Measurements from ENCODE around the gene MAP3K8. TPM values are rescaled to one million over a fixed set of nuclear protein-coding genes. Genes with fewer than 3 reads are reported as not detected.

MAP3K8 gene
- total RNA-seq, 1 donor from 2014 or later, result 5.8 TPM

- no peak for DNase-seq (ENCODE audit: low read depth, low spot score)
Observed at GRCh38 chr10:30490289-30491000, 56.5 kb downstream of the MAP3K8 start.

- DNase-seq (ENCODE audit: low read depth, low spot score), result no peak
Observed at GRCh38 chr10:30491204-30491915, 57.4 kb downstream of the MAP3K8 start.

- DNase-seq (ENCODE audit: low read depth, low spot score), result no peak
Observed at GRCh38 chr10:30491916-30492515, 58.0 kb downstream of the MAP3K8 start.

- no peak for DNase-seq (ENCODE audit: low read depth, low spot score)
Observed at GRCh38 chr10:30493609-30494530, 59.9 kb downstream of the MAP3K8 start.

GRCh38 chr10:30494558-30494957 lies 60.6 kb downstream of the MAP3K8 start:
- no peak for DNase-seq (ENCODE audit: low read depth, low spot score)

- no peak for DNase-seq (ENCODE audit: low read depth, low spot score)
Observed at GRCh38 chr10:30495687-30496086, 61.7 kb downstream of the MAP3K8 start.

- no peak for DNase-seq (ENCODE audit: low read depth, low spot score)
Observed at GRCh38 chr10:30499816-30500215, 65.8 kb downstream of the MAP3K8 start.

GRCh38 chr10:30500534-30500933 lies 66.5 kb downstream of the MAP3K8 start:
- no peak for DNase-seq (ENCODE audit: low read depth, low spot score)

GRCh38 chr10:30500963-30501504 lies 67.0 kb downstream of the MAP3K8 start:
- DNase-seq (ENCODE audit: low read depth, low spot score), result no peak

GRCh38 chr10:30502266-30503060 lies 68.5 kb downstream of the MAP3K8 start:
- DNase-seq (ENCODE audit: low read depth, low spot score), result no peak

GRCh38 chr10:30503700-30504266 lies 69.8 kb downstream of the MAP3K8 start:
- no peak for DNase-seq (ENCODE audit: low read depth, low spot score)

GRCh38 chr10:30505543-30506298 lies 71.7 kb downstream of the MAP3K8 start:
- no peak for DNase-seq (ENCODE audit: low read depth, low spot score)

GRCh38 chr10:30509508-30509907 lies 75.5 kb downstream of the MAP3K8 start:
- no peak for DNase-seq (ENCODE audit: low read depth, low spot score)

- DNase-seq (ENCODE audit: low read depth, low spot score), result no peak
Observed at GRCh38 chr10:30510184-30510931, 76.4 kb downstream of the MAP3K8 start.

GRCh38 chr10:30510932-30511700 lies 77.1 kb downstream of the MAP3K8 start:
- no peak for DNase-seq (ENCODE audit: low read depth, low spot score)
